Measurements from ENCODE around the gene F2RL3.

DNA sequence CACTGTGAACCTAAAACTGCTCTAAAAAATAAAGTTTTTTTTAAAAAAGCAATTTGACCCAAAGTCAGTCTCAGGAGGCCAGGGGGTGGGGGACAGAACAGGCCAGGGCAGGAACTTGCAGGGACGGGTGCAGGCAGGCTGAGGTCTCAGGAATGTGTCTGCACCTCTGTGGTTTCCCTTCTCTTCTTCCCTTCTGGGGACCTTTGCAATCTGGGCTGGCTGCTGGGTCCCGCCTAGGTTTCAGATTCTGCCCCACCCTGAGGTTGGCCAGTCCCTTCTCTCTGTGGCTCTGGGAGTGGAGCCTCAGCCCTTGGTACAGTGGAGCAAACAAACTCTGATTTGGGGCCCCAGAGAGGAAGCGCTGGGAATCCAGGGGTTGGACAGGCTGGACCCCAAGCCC lies 5.3 kb upstream of the F2RL3 start:
- TF ChIP-seq ZFP30 (CRISPR knock-in tag; IDR thresholded peaks at IDR 0.05) (no peak), CSRNP3 (CRISPR knock-in tag; IDR thresholded peaks at IDR 0.05) (no peak)

Measured in SK-N-SH treated with all-trans-retinoic acid at 6 μM for 48 hours (cell line).